GM19324 (cell line): ENCODE results near the gene C11orf91.
"Not testable (repeated sequence)": the region's sequence is repeated elsewhere in the genome, so short reads cannot be mapped to it uniquely, and the experiment has no call there.

Experiments
- ATAC-seq: cut with Tn5 transposase; IDR thresholded peaks from one replicate; pipeline ENCODE4 v1.9.1; 2021; ENCODE audit warnings: mild to moderate bottlenecking, moderate library complexity; ENCODE audit not compliant: unreplicated experiment, low FRiP score

The C11orf91 gene

DNA sequence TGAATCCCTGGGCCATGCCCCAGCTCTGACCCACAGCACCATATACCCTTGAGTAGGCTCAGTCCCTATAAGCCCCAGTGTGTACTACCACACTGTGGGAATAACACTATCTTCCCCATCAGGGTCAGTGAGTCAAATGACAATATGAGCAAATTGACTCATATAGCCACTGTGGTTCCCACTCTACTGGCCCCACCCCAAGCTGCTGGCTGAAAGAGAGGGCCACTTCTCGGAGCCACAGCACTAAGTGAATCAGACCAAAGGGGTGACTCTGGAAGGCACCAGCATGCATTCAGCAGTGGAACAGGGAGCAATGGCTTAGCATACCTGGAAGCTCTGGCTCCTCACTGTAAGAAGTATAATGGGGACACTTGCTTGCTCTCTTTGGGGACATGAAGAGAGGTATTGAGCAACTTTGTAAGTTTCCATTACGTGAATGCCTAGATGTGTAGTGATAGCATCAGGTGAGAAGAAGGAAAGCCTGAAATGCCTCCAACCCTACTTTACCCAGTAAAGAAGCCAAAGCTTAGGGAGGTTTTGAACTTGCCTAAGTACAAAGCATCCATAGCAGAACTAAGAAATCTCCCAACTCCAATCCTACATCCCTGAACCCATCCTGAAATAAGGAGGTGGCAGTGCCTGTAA is 22.1 kb upstream of the C11orf91 start:
- ATAC-seq: no peak

DNA sequence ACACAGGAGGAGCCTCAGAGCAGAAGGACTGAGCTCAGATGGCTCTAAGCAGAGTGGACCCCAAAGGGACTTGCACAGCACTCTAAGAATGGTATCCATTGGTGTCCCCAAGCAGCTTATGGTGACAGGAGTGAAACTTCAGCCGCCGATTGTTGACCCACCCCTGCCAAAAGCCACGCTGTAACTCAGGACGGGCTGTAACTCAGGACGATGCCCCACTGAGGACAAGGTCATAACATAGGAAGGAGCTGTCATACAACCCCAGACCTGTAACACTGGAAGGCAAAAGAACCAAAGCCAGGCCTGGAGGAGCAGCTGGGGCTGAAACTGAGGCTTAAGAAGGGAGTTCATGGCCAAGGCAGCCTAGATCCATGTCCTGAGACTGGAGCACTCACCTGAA is 21.4 kb upstream of the C11orf91 start:
- no peak for ATAC-seq

DNA sequence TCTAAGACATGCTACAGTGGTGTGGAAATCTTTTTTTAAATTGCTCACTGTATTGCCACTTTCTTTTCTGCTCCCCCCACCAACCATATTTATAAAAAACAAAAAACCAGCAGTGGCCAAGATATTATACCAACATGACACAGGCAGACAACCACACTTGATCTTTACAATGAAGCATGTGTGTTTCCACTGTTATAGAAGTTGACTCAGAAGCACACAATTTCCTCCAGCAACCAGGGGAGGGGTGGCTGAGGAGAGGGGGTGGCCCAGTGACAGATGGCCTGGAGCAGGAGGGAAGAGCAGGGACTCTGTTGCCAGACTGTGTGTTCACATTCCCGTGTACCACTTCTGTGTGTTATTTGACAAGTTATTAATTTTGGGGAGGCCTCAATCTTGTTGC is 20.8 kb upstream of the C11orf91 start:
- no peak for ATAC-seq

DNA sequence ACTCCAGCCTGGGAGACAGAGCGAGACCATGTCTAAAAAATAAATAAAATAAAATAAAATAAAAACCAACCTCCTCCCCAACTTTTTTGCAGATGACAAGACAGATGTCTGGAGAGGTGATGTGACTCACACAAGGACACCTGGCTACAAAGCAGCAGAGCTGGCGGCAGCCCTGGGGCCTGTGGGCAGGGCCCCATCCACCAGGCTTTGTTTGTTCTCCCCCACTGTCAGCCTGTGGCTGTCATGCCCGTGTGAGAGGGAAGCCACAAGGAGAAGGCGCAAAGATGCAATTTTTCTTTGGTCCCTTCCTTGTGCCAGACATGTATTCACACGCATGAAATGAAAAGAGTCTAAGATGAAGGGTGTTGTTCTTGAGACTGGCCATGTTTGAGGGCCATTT is 19.0 kb upstream of the C11orf91 start:
- no peak for ATAC-seq

DNA sequence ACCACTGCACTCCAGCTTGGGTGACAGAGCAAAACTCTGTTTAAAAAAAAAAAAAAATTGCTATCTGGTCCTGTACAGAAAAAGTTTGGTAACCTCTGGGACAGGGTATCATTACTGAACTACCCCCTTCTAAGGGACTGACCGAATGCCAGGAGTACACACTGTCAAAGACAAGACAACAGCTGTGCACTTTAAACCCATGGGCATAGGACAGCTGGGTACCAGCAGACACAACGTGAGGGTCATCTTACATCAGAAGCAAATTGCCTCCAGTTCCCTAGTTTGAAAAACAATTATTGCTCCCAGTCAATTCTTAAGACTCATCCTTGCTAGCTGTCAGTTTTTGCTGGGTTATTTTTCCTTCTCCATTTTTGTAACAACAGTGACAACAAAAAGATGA is 17.8 kb upstream of the C11orf91 start:
- no peak for ATAC-seq

DNA sequence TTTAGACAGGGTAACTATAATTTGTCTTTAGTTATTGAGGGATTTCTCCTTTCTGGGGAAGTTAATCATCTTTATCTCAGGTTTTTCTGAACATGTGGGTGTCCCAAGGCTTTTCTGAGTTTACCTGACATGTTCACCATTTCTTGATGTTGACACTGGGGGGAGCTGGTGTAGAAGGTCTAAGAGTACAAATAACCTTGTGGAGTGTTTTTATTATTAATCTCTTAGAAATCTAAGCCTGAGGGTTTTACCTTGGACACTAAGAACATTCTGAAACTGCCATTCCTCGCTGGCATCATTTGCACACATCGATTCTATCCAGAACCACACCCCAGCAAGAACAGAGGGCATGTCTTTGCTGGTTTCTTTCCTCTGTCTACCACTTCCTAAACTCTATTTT is 15.6 kb upstream of the C11orf91 start:
- no peak for ATAC-seq

DNA sequence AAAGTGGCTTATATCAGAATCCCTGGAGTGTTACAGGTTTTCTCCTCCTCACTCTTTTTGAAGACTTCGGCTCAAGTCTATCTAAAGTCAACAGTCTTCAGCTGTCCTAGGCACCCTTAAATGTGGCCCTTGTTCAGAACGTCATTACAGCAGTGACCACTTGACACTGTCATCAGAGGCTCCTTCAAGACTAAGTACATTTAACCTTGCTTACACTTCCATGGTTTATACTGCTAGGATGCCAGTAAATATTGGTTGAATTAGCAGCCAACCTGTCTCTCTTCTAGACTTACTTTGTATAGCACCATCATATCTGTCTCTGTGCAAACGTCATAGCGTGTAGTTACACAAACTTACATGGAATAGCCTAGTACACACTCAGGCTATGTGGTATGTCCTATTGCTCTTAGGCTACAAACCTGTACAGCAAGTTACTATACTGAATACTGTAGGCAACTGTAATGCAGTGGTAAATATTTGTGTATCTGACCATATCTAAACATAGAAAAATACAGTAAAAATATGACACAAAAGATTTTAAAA is 13.3 kb upstream of the C11orf91 start:
- no peak for ATAC-seq

DNA sequence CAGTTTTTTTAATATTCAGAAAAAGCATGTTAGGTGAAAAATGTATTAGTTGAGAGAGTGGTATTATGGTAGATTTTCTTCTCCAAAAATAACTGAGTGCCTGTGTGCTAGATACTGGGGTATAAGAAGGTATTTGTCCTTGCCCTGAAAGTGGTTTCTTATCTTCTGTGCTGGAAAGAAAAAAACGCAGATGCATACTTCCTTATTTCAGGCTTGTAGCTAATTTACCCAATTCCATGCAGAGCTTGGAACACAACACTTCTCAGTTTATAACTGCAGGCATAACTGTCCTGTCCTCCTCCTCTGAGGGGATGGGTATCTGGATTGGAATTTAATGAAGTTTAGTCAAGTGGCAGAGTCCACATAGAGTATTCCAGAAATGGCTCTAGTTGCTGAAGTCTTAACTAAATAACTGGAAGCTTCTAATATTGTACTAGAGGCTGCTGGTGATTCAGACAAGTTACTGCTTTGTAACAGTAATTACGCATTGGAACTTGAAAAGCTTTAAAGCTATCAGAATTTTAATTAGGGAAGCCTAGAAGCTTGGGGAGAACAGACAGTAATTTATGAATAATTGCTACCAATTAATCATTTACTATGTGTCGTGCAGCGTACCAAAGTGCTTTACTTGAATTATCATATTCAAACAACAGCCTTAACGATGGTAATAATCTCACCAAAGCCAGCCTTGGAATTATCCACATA is 12.7 kb upstream of the C11orf91 start:
- no peak for ATAC-seq

DNA sequence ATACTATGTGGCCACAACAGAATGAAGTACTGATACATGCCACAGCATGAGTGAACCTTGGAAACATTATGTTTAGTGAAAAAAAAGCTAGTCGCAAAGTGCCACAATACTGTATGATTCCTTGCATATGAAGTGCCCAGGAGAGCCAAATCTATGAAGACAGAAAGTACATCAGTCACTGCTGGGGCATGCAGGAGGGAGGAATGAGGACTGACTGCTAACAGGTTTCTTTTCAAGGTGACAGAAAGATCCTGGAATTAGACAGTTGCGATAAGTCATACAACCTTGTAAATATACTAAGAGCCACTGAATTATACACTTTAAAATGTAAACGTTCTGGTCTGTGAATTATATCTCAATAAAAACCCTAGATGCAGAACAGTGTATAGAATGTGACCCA is 11.8 kb upstream of the C11orf91 start:
- ATAC-seq: no peak

DNA sequence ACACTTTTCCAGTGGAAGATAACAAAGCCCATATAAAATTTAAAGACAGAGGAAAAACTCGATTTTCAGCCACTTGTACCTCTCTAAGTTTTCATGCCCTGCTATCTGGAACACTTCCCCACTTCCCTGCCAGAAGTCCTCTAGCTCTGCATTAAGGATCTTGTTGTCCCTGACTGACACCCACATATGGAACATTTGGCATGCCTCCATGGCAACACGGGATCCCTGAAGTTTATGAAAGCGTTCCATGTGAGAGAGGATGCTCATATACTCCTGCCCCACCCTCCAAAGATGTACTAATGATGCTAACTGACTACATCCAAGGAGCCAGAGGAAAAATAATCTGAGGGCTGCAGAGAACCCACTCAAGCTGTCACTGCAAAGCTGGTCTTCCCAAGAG is 8.8 kb upstream of the C11orf91 start:
- no peak for ATAC-seq

DNA sequence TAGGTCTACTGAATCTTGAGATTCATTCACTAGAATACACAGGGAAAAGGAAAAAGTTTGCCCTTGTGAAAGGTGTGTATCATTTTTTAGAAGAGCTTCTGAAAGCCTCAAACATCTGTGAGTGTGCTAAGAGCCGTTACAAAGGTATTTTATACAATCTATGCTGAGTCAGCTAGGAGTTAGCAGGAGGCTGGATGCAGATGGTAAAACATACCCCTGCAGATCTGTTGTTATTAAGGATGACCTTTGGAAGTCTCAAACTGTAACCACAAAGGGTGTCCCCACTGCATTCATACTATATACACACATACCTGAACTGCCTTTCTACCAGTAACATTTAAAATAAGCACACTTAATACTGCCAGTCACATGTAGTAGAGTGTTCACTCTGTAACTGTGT is 8.4 kb upstream of the C11orf91 start:
- no peak for ATAC-seq

DNA sequence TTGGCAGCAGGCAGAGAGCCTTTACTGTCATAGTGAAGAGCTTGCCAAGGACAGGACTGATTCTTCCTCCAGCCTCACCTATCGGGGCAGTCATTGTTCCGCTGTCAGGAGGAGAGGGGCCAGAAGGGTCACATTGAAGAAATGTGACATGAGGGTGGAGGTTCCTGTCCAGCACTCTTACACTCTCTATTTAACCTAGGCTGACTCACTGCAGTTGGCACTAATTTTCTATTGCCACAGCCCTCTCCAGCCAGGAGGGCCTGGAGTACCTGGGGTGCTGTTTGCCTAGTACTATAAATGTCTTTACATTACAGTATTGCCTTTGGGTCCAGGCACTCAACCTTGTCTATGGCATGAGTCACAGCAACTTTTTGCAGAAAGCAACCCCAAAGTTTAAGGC is 7.2 kb upstream of the C11orf91 start:
- not testable (repeated sequence) for ATAC-seq

DNA sequence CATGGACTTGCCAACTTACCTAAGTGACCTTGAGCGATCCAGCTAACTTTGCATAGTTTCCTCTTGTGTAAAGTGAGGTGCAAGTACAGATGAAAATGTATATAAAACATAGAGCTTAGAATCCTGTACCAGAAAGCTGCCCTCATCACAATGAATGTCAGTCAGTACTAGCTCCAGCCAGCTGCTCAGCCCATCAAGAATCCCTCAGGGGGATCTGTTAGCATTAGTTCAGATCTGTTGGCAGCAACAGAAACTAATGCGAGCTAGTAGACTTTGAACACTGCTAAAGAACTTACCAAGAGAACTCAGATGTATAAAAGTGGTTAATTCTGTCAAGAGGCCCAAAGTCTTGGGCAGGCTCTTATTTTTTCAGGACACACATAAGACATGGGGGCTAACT is 6.3 kb upstream of the C11orf91 start:
- no peak for ATAC-seq

DNA sequence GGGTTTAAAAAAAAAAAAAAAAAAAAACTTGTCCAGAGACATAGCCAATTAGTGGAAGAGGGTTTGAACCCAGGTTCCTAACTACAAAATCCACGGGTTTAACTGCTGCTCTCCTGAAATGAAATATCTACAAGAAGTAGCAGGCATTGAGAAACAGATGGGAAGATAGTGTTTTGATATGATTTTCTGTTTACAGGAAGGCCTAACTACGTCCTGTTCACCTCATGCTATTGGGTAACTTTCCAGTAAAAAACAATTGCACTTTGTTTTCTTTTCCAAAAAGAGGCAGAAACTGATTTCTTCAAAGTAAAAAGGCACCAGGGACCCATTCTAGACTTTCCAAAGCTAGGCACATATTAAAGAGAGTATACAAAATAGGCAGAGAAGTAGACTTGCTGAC is 5.9 kb upstream of the C11orf91 start:
- ATAC-seq: no peak

DNA sequence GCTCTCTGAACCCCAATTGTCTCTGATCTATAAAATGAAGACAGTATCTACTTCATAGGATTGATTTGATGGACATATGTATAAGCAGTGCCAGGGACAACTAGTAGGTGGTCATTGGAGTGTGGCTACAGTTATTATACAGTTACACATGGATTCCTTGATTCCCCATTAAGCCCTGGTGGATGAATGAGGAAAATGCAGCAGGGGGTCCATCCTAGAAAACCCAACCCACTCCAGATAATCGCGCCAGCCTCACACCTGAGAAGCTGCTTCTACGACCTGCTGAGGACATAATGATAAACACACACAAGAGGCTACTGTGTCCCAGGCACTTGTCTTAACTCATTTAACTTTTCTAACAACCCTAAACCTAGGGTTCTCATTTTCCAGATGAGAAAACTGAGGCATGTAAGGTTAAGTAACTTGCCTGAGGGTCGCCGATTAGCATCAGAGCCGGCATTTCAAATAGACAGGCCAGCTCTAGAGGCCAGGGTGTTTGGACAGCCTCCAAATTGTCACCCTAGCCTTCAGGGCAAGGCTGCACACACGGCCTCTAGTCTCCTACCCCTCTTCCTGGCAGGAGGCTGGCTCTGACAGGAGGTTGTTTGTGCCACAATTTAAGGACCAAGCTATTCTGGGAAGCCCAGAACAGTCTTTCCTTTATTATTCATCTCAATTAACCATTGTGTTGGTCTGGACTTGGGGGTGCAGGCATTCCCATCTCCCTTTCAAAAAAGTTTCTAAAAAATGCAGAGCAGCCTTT is 3.8 kb upstream of the C11orf91 start:
- ATAC-seq: no peak

DNA sequence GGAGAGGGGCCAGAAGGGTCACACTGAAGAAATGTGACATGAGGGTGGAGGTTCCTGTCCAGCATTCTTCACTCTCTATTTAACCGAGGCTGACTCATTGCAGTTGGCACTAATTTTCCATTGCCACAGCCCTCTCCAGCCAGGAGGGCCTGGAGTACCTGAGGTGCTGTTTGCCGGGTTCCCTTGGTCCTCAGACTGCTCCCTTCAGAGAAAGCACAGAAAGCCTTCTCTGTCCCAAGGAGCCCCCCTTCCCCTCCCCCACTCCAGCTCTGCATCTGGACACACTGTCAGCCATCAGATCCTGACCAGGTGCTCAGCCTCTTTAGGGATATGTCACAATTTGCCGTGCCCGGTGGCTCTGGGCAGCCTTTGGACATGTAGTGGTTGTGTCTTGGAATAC is 3.2 kb upstream of the C11orf91 start:
- no peak for ATAC-seq

DNA sequence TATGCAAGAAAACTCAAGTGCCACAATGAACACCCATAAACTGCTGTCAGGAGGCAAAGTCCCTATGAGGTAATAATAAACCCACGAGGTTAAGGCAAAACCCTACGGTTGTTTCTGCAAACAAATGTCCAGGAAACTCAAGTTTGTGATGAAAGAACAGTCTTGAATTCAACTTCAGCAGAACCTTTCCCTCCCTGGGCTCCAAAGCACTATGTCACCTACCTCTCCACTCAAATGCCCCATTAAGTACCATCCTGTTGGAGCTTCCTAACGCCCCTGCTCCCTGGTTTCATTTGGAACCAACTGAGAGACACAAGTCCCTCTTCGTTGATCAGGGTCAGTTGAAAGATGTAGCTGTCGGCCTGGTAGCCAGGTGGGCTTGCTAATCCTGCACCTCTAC is 2.6 kb upstream of the C11orf91 start:
- ATAC-seq: no peak

DNA sequence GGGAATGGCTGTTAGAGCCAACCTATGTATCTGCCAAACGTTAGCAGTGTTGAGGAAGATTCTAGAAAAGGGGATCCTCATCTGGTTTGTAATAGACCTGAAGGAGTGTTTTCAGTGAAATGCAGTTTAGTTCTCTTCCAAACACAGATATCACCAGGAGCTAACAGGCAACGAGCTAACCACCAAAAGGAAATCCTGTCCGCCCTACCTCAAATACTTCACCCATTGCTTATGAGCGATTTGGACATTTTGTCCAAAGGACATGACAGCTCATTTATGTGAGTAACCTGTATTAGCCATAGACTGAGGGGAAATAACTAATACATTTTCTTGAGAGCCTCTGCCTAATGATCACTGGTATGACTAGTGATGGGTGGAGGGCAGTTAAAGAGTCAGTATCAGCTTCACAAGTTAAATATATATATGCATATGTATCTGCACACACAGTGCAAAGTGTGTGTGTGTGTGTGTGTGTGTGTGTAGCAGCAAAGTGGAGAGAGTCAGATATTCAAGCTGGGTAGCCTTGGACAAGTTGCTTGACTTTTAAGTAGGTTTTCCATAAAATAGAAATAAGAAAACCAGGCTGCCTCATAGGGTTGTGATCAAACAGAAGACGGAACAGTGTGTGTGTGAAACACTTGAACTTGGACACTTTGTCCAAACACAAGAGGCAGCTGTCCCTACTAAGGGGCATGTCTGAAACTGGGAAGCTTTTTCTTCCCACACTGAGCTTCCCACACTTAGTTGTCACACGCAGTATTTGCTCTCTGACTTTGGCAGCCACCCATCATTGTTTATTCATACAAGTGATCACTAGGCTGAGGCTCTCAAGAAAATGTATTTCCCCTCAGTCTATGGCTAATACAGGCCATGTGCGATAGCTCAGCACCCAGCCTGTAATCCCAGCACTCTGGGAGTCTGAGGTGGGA is 940 bp upstream of the C11orf91 start:
- ATAC-seq: no peak

DNA sequence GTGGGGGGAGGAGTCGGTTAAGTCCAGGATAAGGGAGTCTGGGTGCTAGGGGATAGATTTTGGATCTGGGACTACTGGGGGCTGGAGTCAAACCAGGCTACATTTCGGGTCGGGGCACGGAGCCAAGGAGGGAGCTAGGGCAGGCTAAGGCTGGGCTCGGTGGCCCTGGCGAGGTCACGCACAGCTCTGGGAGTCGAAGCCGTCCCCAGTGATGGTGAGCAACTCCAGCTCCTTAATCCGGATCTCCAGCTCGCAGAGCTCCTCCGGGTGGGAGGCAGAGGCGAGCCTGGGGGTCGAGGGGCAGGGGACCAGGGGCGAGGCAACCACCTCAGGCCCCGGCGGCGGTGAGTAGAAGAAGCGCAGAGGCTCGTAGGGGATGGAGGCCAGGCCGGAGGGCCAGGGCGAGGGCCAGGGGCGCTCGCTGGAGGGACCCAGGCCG is 544 bp downstream of the C11orf91 start:
- ATAC-seq: no peak

DNA sequence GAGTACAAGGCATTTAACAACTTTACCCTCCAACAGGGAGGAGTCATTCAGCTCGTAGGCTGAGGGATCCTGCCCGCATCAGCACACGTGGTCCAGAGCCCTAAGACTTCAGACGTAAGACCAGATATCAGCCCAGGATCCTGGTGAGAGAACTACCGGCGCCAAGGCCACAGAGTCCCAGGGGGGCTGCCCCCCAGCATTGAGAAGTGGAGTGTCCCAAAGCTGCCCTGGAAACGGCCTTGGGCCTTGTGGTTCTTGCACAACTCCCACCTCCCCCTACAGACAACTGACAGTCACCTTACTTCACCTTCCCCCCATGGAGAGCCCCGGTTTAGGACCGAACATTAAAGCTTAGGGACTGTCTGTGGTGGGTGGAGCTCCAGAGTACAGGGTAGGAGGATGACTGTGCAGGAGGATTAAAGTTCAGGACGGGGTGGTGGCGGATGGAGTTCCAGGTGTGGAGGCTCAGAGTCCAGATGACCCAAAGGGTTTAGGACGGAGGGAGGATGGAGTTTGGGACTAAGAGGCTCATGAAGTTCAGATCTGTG is 1.0 kb downstream of the C11orf91 start:
- ATAC-seq: no peak
